ENCODE measurements around the gene NRDC. TPM values are rescaled to one million over a fixed set of nuclear protein-coding genes. Genes with fewer than 3 reads are reported as not detected.
A peak's percentile ranks its signal among the peaks of the same experiment; 100 is the strongest.

NRDC gene
- polyA plus RNA-seq, 4 donors = 115 to 148 (median 129) TPM

- no peak for DNase-seq (ENCODE audit: low read depth in 4 of 4, low spot score in 3 of 4)
Measured at GRCh38 chr1:51784997-51785421, 93.5 kb downstream of the NRDC start.

GRCh38 chr1:51780927-51781326, 97.6 kb downstream of the NRDC start:
- no peak for DNase-seq (ENCODE audit: low read depth in 4 of 4, low spot score in 3 of 4)

- no peak for DNase-seq (ENCODE audit: low read depth in 4 of 4, low spot score in 3 of 4)
Measured at GRCh38 chr1:51776408-51776807, 102.1 kb downstream of the NRDC start.

- peak; percentile 16 to 34 (median 24) for DNase-seq (ENCODE audit: low read depth in 4 of 4, low spot score in 3 of 4)
Measured at GRCh38 chr1:51768971-51769588, 109.4 kb downstream of the NRDC start.

GRCh38 chr1:51761351-51761750, 117.2 kb downstream of the NRDC start:
- no peak for DNase-seq (ENCODE audit: low read depth in 4 of 4, low spot score in 3 of 4)

GRCh38 chr1:51760872-51761271, 117.7 kb downstream of the NRDC start:
- no peak for DNase-seq (ENCODE audit: low read depth in 4 of 4, low spot score in 3 of 4)

GRCh38 chr1:51758310-51758709, 120.2 kb downstream of the NRDC start:
- DNase-seq (ENCODE audit: low read depth in 4 of 4, low spot score in 3 of 4) = no peak

GRCh38 chr1:51756290-51756689, 122.2 kb downstream of the NRDC start:
- DNase-seq (ENCODE audit: low read depth in 4 of 4, low spot score in 3 of 4) = no peak

- no peak for DNase-seq (ENCODE audit: low read depth in 4 of 4, low spot score in 3 of 4)
Measured at GRCh38 chr1:51755437-51755836, 123.1 kb downstream of the NRDC start.

GRCh38 chr1:51754666-51755065, 123.9 kb downstream of the NRDC start:
- no peak for DNase-seq (ENCODE audit: low read depth in 4 of 4, low spot score in 3 of 4)

- no peak for DNase-seq (ENCODE audit: low read depth in 4 of 4, low spot score in 3 of 4)
Measured at GRCh38 chr1:51753969-51754368, 124.6 kb downstream of the NRDC start.

- no peak for DNase-seq (ENCODE audit: low read depth in 4 of 4, low spot score in 3 of 4)
Measured at GRCh38 chr1:51752073-51752948, 126.2 kb downstream of the NRDC start.

- no peak for DNase-seq (ENCODE audit: low read depth in 4 of 4, low spot score in 3 of 4)
Measured at GRCh38 chr1:51750729-51751128, 127.8 kb downstream of the NRDC start.

- DNase-seq (ENCODE audit: low read depth in 4 of 4, low spot score in 3 of 4) = no peak
Measured at GRCh38 chr1:51750218-51750617, 128.3 kb downstream of the NRDC start.

GRCh38 chr1:51749151-51749550, 129.4 kb downstream of the NRDC start:
- no peak for DNase-seq (ENCODE audit: low read depth in 4 of 4, low spot score in 3 of 4)

GRCh38 chr1:51745304-51745570, 133.3 kb downstream of the NRDC start:
- no peak for DNase-seq (ENCODE audit: low read depth in 4 of 4, low spot score in 3 of 4)

- DNase-seq (ENCODE audit: low read depth in 4 of 4, low spot score in 3 of 4) = no peak
Measured at GRCh38 chr1:51744506-51745303, 133.8 kb downstream of the NRDC start.

- DNase-seq (ENCODE audit: low read depth in 4 of 4, low spot score in 3 of 4) = no peak
Measured at GRCh38 chr1:51741121-51741681, 137.3 kb downstream of the NRDC start.

- peak in 2 of 4 donors; percentile 28 to 38 for DNase-seq (ENCODE audit: low read depth in 4 of 4, low spot score in 3 of 4)
Measured at GRCh38 chr1:51740652-51741051, 137.9 kb downstream of the NRDC start.

Measured in right renal pelvis (tissue), 4 donors.